ENCODE measurements around the gene SPAG6.

DNA sequence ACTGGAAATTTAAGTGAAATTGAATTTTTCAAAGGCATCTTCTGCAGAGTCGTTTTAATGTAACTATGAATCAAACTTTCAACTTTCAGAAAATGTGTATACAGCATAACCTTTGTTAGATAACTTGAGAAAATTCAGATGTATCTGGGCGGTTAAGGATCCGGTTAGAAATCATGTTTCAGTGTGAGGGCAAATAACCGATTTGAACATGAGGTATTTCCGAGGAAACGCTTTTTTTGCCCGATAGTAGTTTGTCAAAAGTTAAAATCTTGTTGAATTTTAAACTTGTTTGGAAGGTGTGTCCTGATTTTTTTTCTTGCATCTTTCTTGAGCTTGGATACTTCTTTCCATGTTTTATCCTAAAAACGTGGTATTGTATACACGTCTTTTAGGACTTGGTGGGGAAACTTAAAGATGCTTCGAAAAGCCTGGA, 25.7 kb upstream of the SPAG6 start:
- TF ChIP-seq, protein P1, sequence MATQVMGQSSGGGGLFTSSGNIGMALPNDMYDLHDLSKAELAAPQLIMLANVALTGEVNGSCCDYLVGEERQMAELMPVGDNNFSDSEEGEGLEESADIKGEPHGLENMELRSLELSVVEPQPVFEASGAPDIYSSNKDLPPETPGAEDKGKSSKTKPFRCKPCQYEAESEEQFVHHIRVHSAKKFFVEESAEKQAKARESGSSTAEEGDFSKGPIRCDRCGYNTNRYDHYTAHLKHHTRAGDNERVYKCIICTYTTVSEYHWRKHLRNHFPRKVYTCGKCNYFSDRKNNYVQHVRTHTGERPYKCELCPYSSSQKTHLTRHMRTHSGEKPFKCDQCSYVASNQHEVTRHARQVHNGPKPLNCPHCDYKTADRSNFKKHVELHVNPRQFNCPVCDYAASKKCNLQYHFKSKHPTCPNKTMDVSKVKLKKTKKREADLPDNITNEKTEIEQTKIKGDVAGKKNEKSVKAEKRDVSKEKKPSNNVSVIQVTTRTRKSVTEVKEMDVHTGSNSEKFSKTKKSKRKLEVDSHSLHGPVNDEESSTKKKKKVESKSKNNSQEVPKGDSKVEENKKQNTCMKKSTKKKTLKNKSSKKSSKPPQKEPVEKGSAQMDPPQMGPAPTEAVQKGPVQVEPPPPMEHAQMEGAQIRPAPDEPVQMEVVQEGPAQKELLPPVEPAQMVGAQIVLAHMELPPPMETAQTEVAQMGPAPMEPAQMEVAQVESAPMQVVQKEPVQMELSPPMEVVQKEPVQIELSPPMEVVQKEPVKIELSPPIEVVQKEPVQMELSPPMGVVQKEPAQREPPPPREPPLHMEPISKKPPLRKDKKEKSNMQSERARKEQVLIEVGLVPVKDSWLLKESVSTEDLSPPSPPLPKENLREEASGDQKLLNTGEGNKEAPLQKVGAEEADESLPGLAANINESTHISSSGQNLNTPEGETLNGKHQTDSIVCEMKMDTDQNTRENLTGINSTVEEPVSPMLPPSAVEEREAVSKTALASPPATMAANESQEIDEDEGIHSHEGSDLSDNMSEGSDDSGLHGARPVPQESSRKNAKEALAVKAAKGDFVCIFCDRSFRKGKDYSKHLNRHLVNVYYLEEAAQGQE (IDR thresholded peaks at IDR 0.05; ENCODE audit: unreplicated experiment): no peak
- TF ChIP-seq, protein P2, sequence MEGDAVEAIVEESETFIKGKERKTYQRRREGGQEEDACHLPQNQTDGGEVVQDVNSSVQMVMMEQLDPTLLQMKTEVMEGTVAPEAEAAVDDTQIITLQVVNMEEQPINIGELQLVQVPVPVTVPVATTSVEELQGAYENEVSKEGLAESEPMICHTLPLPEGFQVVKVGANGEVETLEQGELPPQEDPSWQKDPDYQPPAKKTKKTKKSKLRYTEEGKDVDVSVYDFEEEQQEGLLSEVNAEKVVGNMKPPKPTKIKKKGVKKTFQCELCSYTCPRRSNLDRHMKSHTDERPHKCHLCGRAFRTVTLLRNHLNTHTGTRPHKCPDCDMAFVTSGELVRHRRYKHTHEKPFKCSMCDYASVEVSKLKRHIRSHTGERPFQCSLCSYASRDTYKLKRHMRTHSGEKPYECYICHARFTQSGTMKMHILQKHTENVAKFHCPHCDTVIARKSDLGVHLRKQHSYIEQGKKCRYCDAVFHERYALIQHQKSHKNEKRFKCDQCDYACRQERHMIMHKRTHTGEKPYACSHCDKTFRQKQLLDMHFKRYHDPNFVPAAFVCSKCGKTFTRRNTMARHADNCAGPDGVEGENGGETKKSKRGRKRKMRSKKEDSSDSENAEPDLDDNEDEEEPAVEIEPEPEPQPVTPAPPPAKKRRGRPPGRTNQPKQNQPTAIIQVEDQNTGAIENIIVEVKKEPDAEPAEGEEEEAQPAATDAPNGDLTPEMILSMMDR (conservative IDR thresholded peaks at IDR 0.05; ENCODE audit: low read depth in 2 of 2): no peak
- no peak for TF ChIP-seq EZH2 (IDR thresholded peaks at IDR 0.05; ENCODE audit: low read depth, unreplicated experiment)
- TF ChIP-seq, protein P3, sequence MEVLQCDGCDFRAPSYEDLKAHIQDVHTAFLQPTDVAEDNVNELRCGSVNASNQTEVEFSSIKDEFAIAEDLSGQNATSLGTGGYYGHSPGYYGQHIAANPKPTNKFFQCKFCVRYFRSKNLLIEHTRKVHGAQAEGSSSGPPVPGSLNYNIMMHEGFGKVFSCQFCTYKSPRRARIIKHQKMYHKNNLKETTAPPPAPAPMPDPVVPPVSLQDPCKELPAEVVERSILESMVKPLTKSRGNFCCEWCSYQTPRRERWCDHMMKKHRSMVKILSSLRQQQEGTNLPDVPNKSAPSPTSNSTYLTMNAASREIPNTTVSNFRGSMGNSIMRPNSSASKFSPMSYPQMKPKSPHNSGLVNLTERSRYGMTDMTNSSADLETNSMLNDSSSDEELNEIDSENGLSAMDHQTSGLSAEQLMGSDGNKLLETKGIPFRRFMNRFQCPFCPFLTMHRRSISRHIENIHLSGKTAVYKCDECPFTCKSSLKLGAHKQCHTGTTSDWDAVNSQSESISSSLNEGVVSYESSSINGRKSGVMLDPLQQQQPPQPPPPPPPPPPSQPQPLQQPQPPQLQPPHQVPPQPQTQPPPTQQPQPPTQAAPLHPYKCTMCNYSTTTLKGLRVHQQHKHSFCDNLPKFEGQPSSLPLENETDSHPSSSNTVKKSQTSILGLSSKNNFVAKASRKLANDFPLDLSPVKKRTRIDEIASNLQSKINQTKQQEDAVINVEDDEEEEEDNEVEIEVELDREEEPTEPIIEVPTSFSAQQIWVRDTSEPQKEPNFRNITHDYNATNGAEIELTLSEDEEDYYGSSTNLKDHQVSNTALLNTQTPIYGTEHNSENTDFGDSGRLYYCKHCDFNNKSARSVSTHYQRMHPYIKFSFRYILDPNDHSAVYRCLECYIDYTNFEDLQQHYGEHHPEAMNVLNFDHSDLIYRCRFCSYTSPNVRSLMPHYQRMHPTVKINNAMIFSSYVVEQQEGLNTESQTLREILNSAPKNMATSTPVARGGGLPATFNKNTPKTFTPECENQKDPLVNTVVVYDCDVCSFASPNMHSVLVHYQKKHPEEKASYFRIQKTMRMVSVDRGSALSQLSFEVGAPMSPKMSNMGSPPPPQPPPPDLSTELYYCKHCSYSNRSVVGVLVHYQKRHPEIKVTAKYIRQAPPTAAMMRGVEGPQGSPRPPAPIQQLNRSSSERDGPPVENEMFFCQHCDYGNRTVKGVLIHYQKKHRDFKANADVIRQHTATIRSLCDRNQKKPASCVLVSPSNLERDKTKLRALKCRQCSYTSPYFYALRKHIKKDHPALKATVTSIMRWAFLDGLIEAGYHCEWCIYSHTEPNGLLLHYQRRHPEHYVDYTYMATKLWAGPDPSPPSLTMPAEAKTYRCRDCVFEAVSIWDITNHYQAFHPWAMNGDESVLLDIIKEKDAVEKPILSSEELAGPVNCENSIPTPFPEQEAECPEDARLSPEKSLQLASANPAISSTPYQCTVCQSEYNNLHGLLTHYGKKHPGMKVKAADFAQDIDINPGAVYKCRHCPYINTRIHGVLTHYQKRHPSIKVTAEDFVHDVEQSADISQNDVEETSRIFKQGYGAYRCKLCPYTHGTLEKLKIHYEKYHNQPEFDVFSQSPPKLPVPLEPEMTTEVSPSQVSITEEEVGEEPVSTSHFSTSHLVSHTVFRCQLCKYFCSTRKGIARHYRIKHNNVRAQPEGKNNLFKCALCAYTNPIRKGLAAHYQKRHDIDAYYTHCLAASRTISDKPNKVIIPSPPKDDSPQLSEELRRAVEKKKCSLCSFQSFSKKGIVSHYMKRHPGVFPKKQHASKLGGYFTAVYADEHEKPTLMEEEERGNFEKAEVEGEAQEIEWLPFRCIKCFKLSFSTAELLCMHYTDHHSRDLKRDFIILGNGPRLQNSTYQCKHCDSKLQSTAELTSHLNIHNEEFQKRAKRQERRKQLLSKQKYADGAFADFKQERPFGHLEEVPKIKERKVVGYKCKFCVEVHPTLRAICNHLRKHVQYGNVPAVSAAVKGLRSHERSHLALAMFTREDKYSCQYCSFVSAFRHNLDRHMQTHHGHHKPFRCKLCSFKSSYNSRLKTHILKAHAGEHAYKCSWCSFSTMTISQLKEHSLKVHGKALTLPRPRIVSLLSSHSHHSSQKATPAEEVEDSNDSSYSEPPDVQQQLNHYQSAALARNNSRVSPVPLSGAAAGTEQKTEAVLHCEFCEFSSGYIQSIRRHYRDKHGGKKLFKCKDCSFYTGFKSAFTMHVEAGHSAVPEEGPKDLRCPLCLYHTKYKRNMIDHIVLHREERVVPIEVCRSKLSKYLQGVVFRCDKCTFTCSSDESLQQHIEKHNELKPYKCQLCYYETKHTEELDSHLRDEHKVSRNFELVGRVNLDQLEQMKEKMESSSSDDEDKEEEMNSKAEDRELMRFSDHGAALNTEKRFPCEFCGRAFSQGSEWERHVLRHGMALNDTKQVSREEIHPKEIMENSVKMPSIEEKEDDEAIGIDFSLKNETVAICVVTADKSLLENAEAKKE (CRISPR knock-in tag; IDR thresholded peaks at IDR 0.05): no peak
- TF ChIP-seq EZH2phosphoT487 (IDR thresholded peaks at IDR 0.05; ENCODE audit: unreplicated experiment): no peak
- no peak for TF ChIP-seq POLR2AphosphoS5 (IDR thresholded peaks at IDR 0.05; ENCODE audit: low read depth)
- TF ChIP-seq CREB1 (CRISPR knock-in tag; IDR thresholded peaks at IDR 0.05; ENCODE audit: low read depth): no peak
- TF ChIP-seq, protein P4, sequence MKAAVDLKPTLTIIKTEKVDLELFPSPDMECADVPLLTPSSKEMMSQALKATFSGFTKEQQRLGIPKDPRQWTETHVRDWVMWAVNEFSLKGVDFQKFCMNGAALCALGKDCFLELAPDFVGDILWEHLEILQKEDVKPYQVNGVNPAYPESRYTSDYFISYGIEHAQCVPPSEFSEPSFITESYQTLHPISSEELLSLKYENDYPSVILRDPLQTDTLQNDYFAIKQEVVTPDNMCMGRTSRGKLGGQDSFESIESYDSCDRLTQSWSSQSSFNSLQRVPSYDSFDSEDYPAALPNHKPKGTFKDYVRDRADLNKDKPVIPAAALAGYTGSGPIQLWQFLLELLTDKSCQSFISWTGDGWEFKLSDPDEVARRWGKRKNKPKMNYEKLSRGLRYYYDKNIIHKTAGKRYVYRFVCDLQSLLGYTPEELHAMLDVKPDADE (IDR thresholded peaks at IDR 0.05): no peak
- TF ChIP-seq NANOG (IDR thresholded peaks at IDR 0.05; ENCODE audit: borderline replicate concordance): no peak
